Tibial nerve (tissue), 4 donors: ENCODE results near the gene ENDOG. TPM values are rescaled to one million over a fixed set of nuclear protein-coding genes. Genes with fewer than 3 reads are reported as not detected.

Source experiments
- DNase-seq, 2 donors: peaks; one replicate each; pipeline ENCODE4 v3.0.0-alpha.2; 2019; ENCODE audit warnings: low spot score in 2 of 2
- H3K27ac ChIP-seq, 4 donors: fragments of 200-600 bp; sonication (generic) in 3 of 4; one replicate each; pipeline ENCODE4 v1.5.1; 2017 to 2019; ENCODE audit warnings: mild to moderate bottlenecking in 1 of 4
- H3K27me3 ChIP-seq, 2 donors: fragments of 200-600 bp; sonication (generic) in 1 of 2; one replicate each; pipeline versions ENCODE4 v1.5.1 to v1.6.0; 2017 to 2019
- H3K36me3 ChIP-seq, 3 donors: fragments of 200-600 bp; sonication (generic); one replicate each; pipeline ENCODE4 v1.5.1; 2018 to 2019
- H3K4me1 ChIP-seq, 4 donors: fragments of 200-600 bp; sonication (generic) in 3 of 4; one replicate each; pipeline ENCODE4 v1.5.1; 2017 to 2019
- H3K4me3 ChIP-seq, 4 donors: fragments of 200-600 bp; sonication (generic) in 3 of 4; one replicate each; pipeline ENCODE4 v1.5.1; 2017 to 2019; ENCODE audit warnings: mild to moderate bottlenecking in 1 of 4, moderate library complexity in 1 of 4
- H3K9me3 ChIP-seq, 4 donors: fragments of 200-600 bp; sonication (generic) in 3 of 4; one replicate each; pipeline ENCODE4 v1.5.1; 2017 to 2019
- EP300 ChIP-seq, 2 donors: sonication (generic); formaldehyde crosslinking; IDR thresholded peaks; one replicate each; pipeline ENCODE4 v1.6.1; 2017; ENCODE audit warnings: antibody characterized with exemption in 2 of 2, mild to moderate bottlenecking in 1 of 2
- POLR2A ChIP-seq, 2 donors: fragments of 450-650 bp; IDR thresholded peaks; one replicate each; pipeline ENCODE4 v1.6.1; 2017; ENCODE audit warnings: antibody characterized with exemption in 2 of 2, mild to moderate bottlenecking in 2 of 2, moderate library complexity in 2 of 2
- WGBS, 2 donors: methylation state at CpG; one replicate each; pipeline ENCODE4 v1.1.5; 2018; 5-methylcytosine and 5-hydroxymethylcytosine counted together
- total RNA-seq, 4 donors: library from RNA; depleted of rRNA; stranded (reverse); fragments of >200 nt; gene quantifications; one replicate each; pipeline ENCODE4 v1.1.0, GENCODE V29; 2016
- TF ChIP-seq, protein P1 (sequence below), 5 experiments: fragments of 200-600 bp in 3 of 5; fragments of 450-650 bp in 2 of 5; sonication (generic) in 3 of 5; IDR thresholded peaks; one replicate each; pipeline ENCODE4 v1.5.1; 2016 to 2019; ENCODE audit warnings: antibody characterized with exemption in 5 of 5, mild to moderate bottlenecking in 3 of 5, moderate library complexity in 2 of 5

Gene ENDOG
- total RNA-seq, 4 donors from 2014 or later = 22.8 to 53.1 (median 48.8) TPM

DNA sequence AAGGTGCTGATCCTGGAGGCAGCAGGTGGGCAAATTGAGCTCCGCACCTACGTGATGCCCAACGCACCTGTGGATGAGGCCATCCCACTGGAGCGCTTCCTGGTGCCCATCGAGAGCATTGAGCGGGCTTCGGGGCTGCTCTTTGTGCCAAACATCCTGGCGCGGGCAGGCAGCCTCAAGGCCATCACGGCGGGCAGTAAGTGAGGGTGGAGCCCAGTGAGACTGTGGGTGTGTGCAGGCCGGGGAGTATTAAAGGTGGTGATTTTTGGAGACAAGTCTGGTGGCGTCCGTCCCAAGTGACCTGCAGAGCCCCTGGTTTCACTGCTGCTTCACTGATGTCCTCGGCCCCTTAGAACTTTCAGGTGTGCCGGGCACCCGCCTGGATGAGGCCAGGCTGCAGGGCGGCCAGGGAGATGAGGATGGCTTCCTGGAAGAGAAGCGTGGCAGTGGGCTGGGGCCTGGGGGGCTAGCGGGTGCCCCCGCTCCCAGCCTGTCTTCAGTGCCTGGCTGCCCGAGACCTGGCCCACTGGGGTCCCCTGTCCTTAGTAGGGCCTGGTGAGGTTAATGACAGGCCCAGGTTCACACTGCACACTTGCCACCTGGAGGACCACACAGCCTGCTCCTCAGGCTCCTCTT is 4.2 kb downstream of the ENDOG start:
- Histone ChIP-seq H3K9me3 (no peaks in the 10 kb centered on the region), H3K27me3 (no peaks in the 10 kb centered on the region), H3K36me3 (peaks cover 0 to 70% (median 0%) of the 10 kb centered on the region in 3 donors), H3K4me1 (peaks cover 0 to 15% (median 11%) of the 10 kb centered on the region in 4 donors), H3K4me3 (no peak overlapping the region), H3K27ac (no peak overlapping the region)
- DNase-seq = no peak
- 92 to 93% methylated on average over 15 to 22 of the region's 22 CpGs for WGBS, 2 donors
- TF ChIP-seq, protein P1, sequence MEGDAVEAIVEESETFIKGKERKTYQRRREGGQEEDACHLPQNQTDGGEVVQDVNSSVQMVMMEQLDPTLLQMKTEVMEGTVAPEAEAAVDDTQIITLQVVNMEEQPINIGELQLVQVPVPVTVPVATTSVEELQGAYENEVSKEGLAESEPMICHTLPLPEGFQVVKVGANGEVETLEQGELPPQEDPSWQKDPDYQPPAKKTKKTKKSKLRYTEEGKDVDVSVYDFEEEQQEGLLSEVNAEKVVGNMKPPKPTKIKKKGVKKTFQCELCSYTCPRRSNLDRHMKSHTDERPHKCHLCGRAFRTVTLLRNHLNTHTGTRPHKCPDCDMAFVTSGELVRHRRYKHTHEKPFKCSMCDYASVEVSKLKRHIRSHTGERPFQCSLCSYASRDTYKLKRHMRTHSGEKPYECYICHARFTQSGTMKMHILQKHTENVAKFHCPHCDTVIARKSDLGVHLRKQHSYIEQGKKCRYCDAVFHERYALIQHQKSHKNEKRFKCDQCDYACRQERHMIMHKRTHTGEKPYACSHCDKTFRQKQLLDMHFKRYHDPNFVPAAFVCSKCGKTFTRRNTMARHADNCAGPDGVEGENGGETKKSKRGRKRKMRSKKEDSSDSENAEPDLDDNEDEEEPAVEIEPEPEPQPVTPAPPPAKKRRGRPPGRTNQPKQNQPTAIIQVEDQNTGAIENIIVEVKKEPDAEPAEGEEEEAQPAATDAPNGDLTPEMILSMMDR (IDR thresholded peaks at IDR 0.05) = no peak

DNA sequence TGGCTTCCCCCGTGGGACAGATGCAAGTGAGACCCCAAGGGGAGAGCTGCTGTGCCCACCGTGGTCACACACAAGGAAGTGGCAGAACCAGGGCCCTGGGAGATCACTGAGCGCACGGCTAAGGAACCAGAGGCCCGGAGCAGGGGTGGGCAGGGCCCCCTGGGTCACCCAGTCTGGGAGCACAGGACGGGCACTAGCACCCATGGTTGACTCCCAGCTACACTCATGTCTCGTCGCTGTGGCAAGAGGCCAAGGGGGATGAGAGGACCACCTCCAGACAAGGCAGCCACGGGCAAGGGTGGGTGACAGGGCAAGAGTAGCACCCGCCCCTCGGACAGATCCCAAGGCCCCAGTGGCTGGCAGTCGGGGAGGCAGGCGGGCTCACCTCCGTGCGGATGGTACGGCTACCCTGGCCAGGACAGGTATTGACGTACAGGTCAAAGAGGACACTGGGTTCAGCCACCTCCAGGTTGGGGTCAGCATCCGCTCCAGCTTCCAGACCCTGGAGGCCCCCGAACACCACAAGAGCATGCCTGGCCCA is 5.1 kb downstream of the ENDOG start:
- Histone ChIP-seq H3K4me3 (no peak overlapping the region), H3K9me3 (no peaks in the 10 kb centered on the region), H3K27ac (no peak overlapping the region), H3K27me3 (no peaks in the 10 kb centered on the region), H3K36me3 (peaks cover 0 to 79% (median 0%) of the 10 kb centered on the region in 3 donors), H3K4me1 (peaks cover 0 to 24% (median 11%) of the 10 kb centered on the region in 4 donors)
- TF ChIP-seq POLR2A (IDR thresholded peaks at IDR 0.05) = no peak
- TF ChIP-seq EP300 (IDR thresholded peaks at IDR 0.05) = no peak
- TF ChIP-seq, protein P1 (IDR thresholded peaks at IDR 0.05) = no peak
- no peak for DNase-seq
- WGBS, 2 donors = 85 to 86% methylated on average over 16 to 19 of the region's 19 CpGs

DNA sequence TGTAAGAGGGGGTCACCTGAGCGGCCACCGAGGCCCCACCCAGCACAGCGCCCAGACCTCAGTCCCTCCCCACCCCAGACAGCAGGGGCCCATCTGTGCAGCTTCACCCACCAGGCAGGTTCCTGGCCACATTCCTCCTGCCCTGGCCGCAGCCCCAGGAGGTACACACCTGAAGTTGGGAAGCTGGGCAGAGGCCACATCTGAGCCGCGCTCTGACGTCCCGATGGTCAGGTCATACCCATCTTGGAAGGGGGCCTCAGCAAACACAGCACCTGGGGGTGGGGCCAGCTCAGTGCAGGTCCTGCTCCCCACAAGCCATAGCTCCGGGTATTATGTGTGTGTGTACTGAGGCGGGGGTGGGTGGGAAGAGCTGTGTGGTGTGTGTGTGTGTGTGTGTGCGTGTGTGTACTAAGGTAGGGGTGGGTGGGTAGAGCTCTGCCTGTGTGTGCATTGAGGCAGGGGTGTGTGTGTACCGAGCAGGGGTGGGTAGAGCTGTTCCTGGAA is 5.7 kb downstream of the ENDOG start:
- H3K27me3 ChIP-seq = no peaks in the 10 kb centered on the region
- H3K4me3 ChIP-seq = no peak overlapping the region
- 75 to 86% methylated on average over 8 to 12 of the region's 12 CpGs for WGBS, 2 donors
- H3K9me3 ChIP-seq = no peaks in the 10 kb centered on the region
- H3K36me3 ChIP-seq = peaks cover 0 to 81% (median 0%) of the 10 kb centered on the region in 3 donors
- H3K4me1 ChIP-seq = peaks cover 0 to 27% (median 15%) of the 10 kb centered on the region in 4 donors
- H3K27ac ChIP-seq = no peak overlapping the region
- no peak for TF ChIP-seq POLR2A (IDR thresholded peaks at IDR 0.05)
- no peak for TF ChIP-seq EP300 (IDR thresholded peaks at IDR 0.05)
- TF ChIP-seq, protein P1 (IDR thresholded peaks at IDR 0.05) = no peak
- no peak for DNase-seq

DNA sequence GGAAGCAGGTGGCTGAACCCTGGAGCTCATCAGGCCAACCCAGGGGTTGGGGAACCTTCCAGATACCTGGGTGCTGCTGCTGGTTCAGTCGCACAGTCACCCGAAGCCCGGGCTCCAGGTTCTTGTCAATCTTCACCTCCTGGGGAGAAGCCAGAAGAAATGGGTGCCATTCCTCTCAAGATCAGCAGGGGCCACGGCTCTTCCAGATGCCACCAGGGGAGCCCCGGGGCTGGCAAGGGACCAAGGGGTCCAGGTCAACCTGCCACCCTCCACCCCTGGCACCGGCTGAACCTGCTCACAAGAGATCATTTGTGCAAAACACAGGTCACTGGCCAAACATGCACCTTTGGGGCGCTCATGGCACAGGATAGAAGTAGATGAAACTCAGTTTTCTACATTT is 6.6 kb downstream of the ENDOG start:
- Histone ChIP-seq H3K4me3 (no peak overlapping the region), H3K27ac (no peak overlapping the region), H3K9me3 (no peaks in the 10 kb centered on the region), H3K36me3 (peaks cover 0 to 81% (median 0%) of the 10 kb centered on the region in 3 donors), H3K27me3 (no peaks in the 10 kb centered on the region), H3K4me1 (peaks cover 0 to 23% (median 9%) of the 10 kb centered on the region in 4 donors)
- WGBS, 2 donors = 79 to 86% methylated on average over 7 of the region's 7 CpGs
- TF ChIP-seq, protein P1 (IDR thresholded peaks at IDR 0.05) = no peak
- no peak for TF ChIP-seq EP300 (IDR thresholded peaks at IDR 0.05)
- TF ChIP-seq POLR2A (IDR thresholded peaks at IDR 0.05) = no peak
- DNase-seq = no peak
